Esophagus squamous epithelium (tissue), 5 donors: Measurements from ENCODE around the gene IP6K2. TPM values are rescaled to one million over a fixed set of nuclear protein-coding genes. Genes with fewer than 3 reads are reported as not detected.

Source experiments
- DNase-seq: peaks from one replicate; lab custom pipeline; 2025; lab: John Stamatoyannopoulos, UW
- H3K27ac ChIP-seq, 4 donors: fragments of 200-600 bp; sonication (generic); one replicate each; pipeline ENCODE4 v1.5.1; 2016 to 2019; ENCODE audit warnings: mild to moderate bottlenecking in 1 of 4
- H3K27me3 ChIP-seq, 4 donors: fragments of 200-600 bp; sonication (generic); 1 replicate in 3 of 4; 2 replicates in 1 of 4; pipeline versions ENCODE4 v1.5.1 to v1.6.0; 2017 to 2021; ENCODE audit warnings: antibody characterized with exemption in 1 of 4
- H3K36me3 ChIP-seq, 3 donors: fragments of 200-600 bp; sonication (generic); one replicate each; pipeline ENCODE4 v1.5.1; 2016 to 2019
- H3K4me1 ChIP-seq, 3 donors: fragments of 200-600 bp; sonication (generic); one replicate each; pipeline ENCODE4 v1.5.1; 2017 to 2019
- H3K4me3 ChIP-seq, 4 donors: fragments of 200-600 bp; sonication (generic); 1 replicate in 3 of 4; 2 replicates in 1 of 4; pipeline ENCODE4 v1.5.1; 2016 to 2019; ENCODE audit warnings: mild to moderate bottlenecking in 2 of 4, moderate library complexity in 1 of 4
- H3K9me3 ChIP-seq, 3 donors: fragments of 200-600 bp; sonication (generic); one replicate each; pipeline ENCODE4 v1.5.1; 2016 to 2019
- CTCF ChIP-seq, 6 experiments: fragments of 450-650 bp in 4 of 6; fragments of 200-600 bp in 2 of 6; sonication (generic) in 2 of 6; IDR thresholded peaks; one replicate each; pipeline ENCODE4 v1.5.1; 2016 to 2019; ENCODE audit warnings: antibody characterized with exemption in 6 of 6, mild to moderate bottlenecking in 4 of 6, moderate library complexity in 4 of 6
- POLR2A ChIP-seq, 4 donors: fragments of 450-650 bp; IDR thresholded peaks; one replicate each; pipeline ENCODE4 v1.6.1; 2017; ENCODE audit warnings: antibody characterized with exemption in 4 of 4, mild to moderate bottlenecking in 4 of 4, moderate library complexity in 3 of 4
- WGBS, 2 donors: methylation state at CpG; one replicate each; pipeline ENCODE4 v1.1.5; 2018; 5-methylcytosine and 5-hydroxymethylcytosine counted together
- intact Hi-C: fragments of 100-400 bp; cut with DNase I; formaldehyde crosslinking; loops from one replicate; pipeline ENCODE4 v1.15.0; 2022
- total RNA-seq, 4 donors: library from RNA; depleted of rRNA; stranded (reverse); fragments of >200 nt; gene quantifications; one replicate each; pipeline ENCODE4 v1.1.0, GENCODE V29; 2016
- donor health status: DM: yes; HTN: yes; CAD: no.

IP6K2 gene
- total RNA-seq, 4 donors from 2014 or later = 52.1 to 94.6 (median 67.9) TPM

DNA sequence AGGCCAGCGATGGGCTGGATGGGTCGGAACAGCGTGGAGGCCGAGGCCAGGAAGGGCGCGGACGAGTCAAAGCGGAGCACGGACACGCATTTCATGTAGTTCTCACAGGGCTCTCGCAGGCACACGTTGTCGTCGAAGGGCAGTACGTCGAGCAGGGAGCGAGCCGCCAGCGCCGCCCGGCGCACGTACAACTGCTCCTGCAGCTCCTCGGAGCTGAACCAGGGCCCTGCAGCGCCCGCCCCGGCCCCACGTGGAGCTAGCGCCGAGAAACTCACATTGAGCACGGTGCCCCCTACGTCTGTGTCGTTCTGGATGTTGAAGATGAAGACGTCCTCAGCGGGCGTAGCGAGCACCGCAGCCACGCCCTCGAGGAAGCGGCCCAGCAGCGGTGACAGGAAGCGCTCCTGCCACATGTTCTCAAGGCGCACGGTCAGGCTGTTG lies 60.2 kb downstream of the IP6K2 start:
- Histone ChIP-seq H3K9me3 (no peaks in the 10 kb centered on the region), H3K27ac (peak overlapping the region in 3 of 4 donors; percentile 43 to 86 (median 76)), H3K4me1 (peaks cover 20 to 29% (median 24%) of the 10 kb centered on the region in 3 donors), H3K4me3 (peak overlapping the region; percentile 42 to 76 (median 53)), H3K36me3 (no peaks in the 10 kb centered on the region), H3K27me3 (peaks cover 0 to 58% (median under 1%) of the 10 kb centered on the region in 4 donors)
- intact Hi-C loops = no loop called here
- 54 to 69% methylated on average over 13 to 31 of the region's 45 CpGs for WGBS, 2 donors
- DNase-seq = no peak
- TF ChIP-seq POLR2A (IDR thresholded peaks at IDR 0.05) (no peak), CTCF (IDR thresholded peaks at IDR 0.05) (no peak)

DNA sequence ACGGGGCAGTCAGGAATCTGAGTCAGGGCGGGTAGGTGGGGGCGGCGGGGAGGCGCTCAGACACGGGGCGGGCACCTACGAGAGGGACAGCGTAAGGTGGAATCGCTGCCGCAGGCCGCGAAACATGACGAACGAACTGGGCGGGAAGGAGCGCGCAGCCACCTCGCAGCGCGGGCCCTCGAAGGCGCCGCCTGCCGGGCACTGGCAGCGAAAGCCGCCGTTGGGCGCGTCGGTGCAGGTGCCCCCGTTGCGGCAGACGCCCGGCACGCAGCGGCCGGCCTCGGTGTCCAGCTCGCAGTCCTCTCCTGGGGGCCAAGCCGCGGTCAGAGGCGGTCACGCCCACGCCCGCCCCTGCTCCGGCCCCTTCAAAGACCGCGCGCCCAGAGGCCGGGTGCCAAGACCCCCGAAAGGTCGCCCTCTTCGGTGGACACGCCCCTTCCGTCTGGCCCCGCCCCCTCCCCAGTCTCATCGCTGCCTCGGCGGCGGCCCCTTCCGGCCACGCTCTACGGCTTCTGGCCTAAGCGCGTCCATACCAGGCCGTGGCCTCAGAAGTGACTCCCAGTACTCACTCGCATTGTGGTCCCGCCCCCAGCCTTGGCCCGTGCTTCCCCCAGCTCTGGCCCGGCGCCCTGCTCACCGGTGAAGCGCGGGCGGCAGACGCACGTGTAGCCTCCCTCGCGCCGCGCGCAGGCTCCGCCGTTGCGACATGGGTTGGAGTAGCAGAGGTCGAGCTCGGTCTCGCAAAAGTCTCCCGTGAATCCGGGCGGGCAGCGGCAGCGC lies 60.8 kb downstream of the IP6K2 start:
- H3K36me3 ChIP-seq = no peaks in the 10 kb centered on the region
- peak; percentile 60 to 86 (median 76) for TF ChIP-seq CTCF (IDR thresholded peaks at IDR 0.05)
- TF ChIP-seq POLR2A (IDR thresholded peaks at IDR 0.05) = no peak
- intact Hi-C loops = no loop called here
- H3K4me3 ChIP-seq = peak overlapping the region; percentile 42 to 76 (median 53)
- peak overlapping the region; percentile 43 to 86 (median 70) for H3K27ac ChIP-seq
- peaks cover 14 to 23% (median 20%) of the 10 kb centered on the region in 3 donors for H3K4me1 ChIP-seq
- H3K9me3 ChIP-seq = no peaks in the 10 kb centered on the region
- H3K27me3 ChIP-seq = peaks cover 0 to 52% (median 0%) of the 10 kb centered on the region in 4 donors
- 0 to 1% methylated on average over 4 to 29 of the region's 94 CpGs for WGBS, 2 donors
- DNase-seq = no peak

DNA sequence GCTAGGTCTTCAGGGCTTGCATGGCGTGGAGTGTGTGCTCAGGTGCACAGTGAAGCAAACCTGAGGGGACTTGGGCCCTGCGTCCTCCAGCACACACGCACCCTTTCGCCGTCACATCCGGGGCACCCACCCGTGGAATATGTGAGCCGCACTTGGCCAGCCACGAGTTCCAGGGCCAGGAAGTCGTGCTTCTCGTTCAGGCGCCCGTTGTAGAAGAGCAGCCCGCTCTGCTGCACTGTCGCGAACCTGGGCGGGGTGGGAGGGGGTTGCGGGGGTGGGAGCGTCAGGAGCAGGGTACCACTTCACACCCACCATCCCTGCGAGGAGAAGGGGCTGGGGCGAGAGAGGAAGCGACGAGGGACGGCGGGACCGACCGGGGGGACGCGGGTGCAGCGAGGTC lies 61.4 kb downstream of the IP6K2 start:
- H3K9me3 ChIP-seq = no peaks in the 10 kb centered on the region
- H3K36me3 ChIP-seq = no peaks in the 10 kb centered on the region
- peaks cover 0 to 46% (median 0%) of the 10 kb centered on the region in 4 donors for H3K27me3 ChIP-seq
- intact Hi-C loops = no loop called here
- no peak for TF ChIP-seq CTCF (IDR thresholded peaks at IDR 0.05)
- no peak for TF ChIP-seq POLR2A (IDR thresholded peaks at IDR 0.05)
- no peak for DNase-seq
- peak overlapping the region; percentile 42 to 76 (median 53) for H3K4me3 ChIP-seq
- peak overlapping the region; percentile 43 to 86 (median 70) for H3K27ac ChIP-seq
- peaks cover 13 to 19% (median 16%) of the 10 kb centered on the region in 3 donors for H3K4me1 ChIP-seq
- WGBS, 2 donors = 50% methylated on average over 4 of the region's 30 CpGs; no CpG with 5 or more reads in 1 of the 2 donors

GRCh38 chr3:48655063-48655462 lies 62.0 kb downstream of the IP6K2 start:
- WGBS, 2 donors = 89 to 92% methylated on average over 5 to 9 of the region's 12 CpGs
- peaks cover 13 to 19% (median 16%) of the 10 kb centered on the region in 3 donors for H3K4me1 ChIP-seq
- DNase-seq = no peak
- intact Hi-C loops = no loop called here
- no peaks in the 10 kb centered on the region for H3K36me3 ChIP-seq
- no peaks in the 10 kb centered on the region for H3K9me3 ChIP-seq
- H3K27ac ChIP-seq = no peak overlapping the region
- peak overlapping the region in 1 of 4 donors; percentile 76 for H3K4me3 ChIP-seq
- no peak for TF ChIP-seq CTCF (IDR thresholded peaks at IDR 0.05)
- TF ChIP-seq POLR2A (IDR thresholded peaks at IDR 0.05) = no peak
- H3K27me3 ChIP-seq = peaks cover 0 to 40% (median 0%) of the 10 kb centered on the region in 4 donors
